IPS-18a (cell line): ENCODE data around the gene TRAF5.
"Not testable (repeated sequence)": the region's sequence is repeated elsewhere in the genome, so short reads cannot be mapped to it uniquely, and the experiment has no call there.

ENCODE experiments used
- H3K27ac ChIP-seq: one replicate; pipeline ENCODE4 v1.5.1; 2013; ENCODE audit warnings: low read length
- H3K27me3 ChIP-seq: one replicate; pipeline ENCODE4 v1.6.1; 2013; ENCODE audit warnings: mild to moderate bottlenecking, low read length; ENCODE audit not compliant: control insufficient read depth, insufficient read depth
- H3K36me3 ChIP-seq: one replicate; pipeline ENCODE4 v1.6.1; 2013; ENCODE audit warnings: low read depth, low read length; ENCODE audit not compliant: control insufficient read depth
- H3K4me1 ChIP-seq: one replicate; pipeline ENCODE4 v1.6.1; 2013; ENCODE audit warnings: low read depth, low read length; ENCODE audit not compliant: control insufficient read depth
- H3K4me3 ChIP-seq: one replicate; pipeline ENCODE4 v1.5.1; 2013; ENCODE audit warnings: low read length
- H3K9ac ChIP-seq: one replicate; pipeline ENCODE4 v1.6.1; 2013; ENCODE audit warnings: mild to moderate bottlenecking, low read length, moderate library complexity
- H3K9me3 ChIP-seq: one replicate; pipeline ENCODE4 v1.6.1; 2013; ENCODE audit warnings: low read depth, low read length; ENCODE audit not compliant: control insufficient read depth

Gene TRAF5

DNA sequence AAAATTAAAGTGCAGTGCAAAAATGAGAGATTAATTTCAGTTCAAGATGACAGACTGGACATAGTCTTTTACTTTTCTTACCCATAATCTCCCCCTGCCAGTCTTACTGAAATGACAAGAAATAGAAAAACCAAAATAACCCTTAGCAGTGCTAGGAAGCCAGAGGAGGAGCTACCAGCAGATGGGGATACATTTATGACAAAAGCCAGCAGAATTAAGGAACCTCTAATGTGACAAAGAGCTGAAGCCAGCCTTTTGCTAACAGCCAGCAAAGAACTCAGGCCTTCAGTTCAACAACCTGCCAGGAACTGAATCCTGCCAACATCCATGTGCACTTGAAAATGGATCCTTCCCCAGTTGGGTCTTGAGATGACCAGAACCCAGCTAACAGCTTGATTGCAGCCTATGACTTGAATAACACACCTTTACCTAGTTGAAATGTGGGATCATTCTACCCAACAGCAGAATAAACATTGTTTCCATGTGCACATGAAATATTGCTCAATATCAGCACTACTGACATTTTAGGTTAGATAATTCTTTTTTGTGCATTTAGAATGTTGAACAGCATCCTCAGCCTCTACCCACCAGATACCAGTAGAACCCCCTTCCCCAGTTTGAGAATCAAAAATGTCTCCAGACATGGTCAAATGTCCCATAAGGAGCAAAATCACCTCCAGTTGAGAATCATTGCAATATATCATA, 7.9 kb upstream of the TRAF5 start:
- no peak overlapping the region for H3K27ac ChIP-seq
- H3K36me3 ChIP-seq: peaks cover 12% of the 10 kb centered on the region
- H3K27me3 ChIP-seq: no peaks in the 10 kb centered on the region
- no peaks in the 10 kb centered on the region for H3K4me1 ChIP-seq
- no peak overlapping the region for H3K9ac ChIP-seq
- H3K9me3 ChIP-seq: no peaks in the 10 kb centered on the region
- no peak overlapping the region for H3K4me3 ChIP-seq

DNA sequence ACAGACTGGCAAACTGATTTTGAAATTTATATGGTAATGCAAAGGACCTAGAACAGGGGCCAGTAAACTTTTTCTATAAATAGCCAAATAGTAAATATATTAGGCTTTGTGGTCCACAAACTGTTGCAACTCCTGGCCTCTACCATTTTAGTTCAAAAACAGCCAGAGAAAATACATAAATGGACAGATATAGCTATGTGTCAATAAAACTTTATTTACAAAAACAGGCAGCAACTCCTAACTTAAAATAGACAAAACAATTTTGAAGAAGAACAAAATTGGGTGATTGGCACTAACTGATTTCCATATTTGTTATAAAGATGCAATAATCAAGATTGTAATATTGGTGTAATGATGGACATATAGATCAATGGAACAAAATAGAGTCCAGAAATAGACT, 6.7 kb upstream of the TRAF5 start:
- H3K4me1 ChIP-seq: no peaks in the 10 kb centered on the region
- no peaks in the 10 kb centered on the region for H3K27me3 ChIP-seq
- H3K36me3 ChIP-seq: peaks cover 1% of the 10 kb centered on the region
- no peak overlapping the region for H3K9ac ChIP-seq
- no peak overlapping the region for H3K4me3 ChIP-seq
- no peak overlapping the region for H3K27ac ChIP-seq
- H3K9me3 ChIP-seq: no peaks in the 10 kb centered on the region

DNA sequence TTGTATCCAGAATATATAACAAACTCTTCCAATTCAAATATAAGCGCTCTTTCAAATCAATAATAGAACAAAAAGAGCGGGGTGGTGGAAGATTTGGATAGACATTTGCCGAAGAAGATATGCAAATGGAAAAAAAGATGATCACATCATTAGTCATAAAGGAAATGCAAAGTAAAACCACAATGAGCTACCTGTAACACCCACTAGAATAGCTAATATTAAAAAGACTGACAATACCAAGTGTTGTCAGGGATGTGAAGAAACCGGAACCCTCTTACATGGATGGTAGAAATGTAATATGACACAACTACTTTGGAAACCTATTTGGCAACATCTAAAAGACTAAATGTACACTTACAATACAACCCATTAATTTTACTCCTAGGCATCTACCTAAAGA, 5.7 kb upstream of the TRAF5 start:
- no peaks in the 10 kb centered on the region for H3K36me3 ChIP-seq
- no peaks in the 10 kb centered on the region for H3K9me3 ChIP-seq
- H3K27ac ChIP-seq: no peak overlapping the region
- H3K4me3 ChIP-seq: no peak overlapping the region
- H3K27me3 ChIP-seq: peaks cover 5% of the 10 kb centered on the region
- H3K9ac ChIP-seq: no peak overlapping the region
- H3K4me1 ChIP-seq: no peaks in the 10 kb centered on the region

DNA sequence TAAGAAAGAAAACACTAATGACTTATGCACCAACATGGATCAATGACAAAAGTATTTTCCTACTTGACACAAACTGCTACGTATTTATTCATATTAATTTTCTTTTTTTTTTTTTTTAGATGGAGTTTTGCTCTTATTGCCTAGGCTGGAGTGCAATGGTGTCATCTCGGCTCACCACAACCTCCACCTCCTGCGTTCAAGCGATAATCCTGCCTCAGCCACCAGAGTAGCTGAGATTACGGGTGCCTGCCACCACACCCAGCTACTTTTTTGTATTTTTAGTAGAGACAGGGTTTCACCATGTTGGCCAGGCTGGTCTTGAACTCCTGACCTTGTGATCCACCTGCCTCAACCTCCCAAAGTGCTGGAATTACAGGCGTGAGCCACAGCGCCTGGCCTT, 5.0 kb upstream of the TRAF5 start:
- not testable (repeated sequence) for H3K4me3 ChIP-seq, H3K36me3 ChIP-seq, H3K27ac ChIP-seq, H3K9me3 ChIP-seq, H3K9ac ChIP-seq, H3K27me3 ChIP-seq, H3K4me1 ChIP-seq

DNA sequence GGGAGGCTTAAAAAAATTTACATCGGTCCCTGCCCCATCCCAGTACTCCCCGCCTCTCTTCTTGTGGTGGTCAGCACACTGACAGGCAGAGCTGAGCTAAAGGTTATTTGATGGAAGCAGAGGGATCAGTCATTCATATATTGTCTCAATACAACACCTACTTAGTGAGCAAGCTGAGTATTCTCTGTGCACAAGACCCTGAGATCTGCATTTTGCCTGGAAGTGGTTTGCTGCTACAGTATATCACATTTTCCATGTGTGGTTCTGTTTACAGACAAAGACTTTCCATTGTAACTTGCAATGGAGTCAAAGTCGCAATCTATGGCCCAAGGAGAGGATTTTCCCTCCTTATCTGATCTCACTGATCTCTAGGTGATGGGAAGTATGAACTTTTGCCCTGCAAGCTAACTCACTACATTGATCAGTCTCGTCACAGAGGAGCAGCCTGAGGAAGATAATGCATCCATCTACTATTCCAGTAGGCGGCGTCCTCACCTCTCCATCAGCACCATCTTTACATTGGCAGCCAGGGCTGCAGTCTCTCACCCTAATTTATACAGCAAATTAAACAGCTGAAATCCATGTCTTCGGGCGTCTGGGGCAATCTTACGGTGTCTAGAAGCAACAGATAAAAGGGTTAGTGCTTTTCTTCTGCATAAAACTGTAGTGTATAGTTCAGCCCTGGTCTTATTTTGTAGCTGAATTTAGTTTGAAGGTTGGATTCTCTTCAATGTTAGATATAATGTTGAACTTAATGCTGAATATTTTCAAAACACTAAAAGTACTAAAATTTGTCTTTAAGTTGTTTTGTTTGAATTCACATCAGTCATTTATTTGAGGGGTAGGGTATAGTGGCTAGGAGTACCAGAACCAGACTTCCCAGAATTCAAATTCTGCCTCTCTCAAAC, 3.2 kb upstream of the TRAF5 start:
- H3K9me3 ChIP-seq: no peaks in the 10 kb centered on the region
- H3K27me3 ChIP-seq: peaks cover 10% of the 10 kb centered on the region
- H3K4me3 ChIP-seq: no peak overlapping the region
- peaks cover 6% of the 10 kb centered on the region for H3K4me1 ChIP-seq
- H3K27ac ChIP-seq: no peak overlapping the region
- H3K9ac ChIP-seq: no peak overlapping the region
- no peaks in the 10 kb centered on the region for H3K36me3 ChIP-seq

DNA sequence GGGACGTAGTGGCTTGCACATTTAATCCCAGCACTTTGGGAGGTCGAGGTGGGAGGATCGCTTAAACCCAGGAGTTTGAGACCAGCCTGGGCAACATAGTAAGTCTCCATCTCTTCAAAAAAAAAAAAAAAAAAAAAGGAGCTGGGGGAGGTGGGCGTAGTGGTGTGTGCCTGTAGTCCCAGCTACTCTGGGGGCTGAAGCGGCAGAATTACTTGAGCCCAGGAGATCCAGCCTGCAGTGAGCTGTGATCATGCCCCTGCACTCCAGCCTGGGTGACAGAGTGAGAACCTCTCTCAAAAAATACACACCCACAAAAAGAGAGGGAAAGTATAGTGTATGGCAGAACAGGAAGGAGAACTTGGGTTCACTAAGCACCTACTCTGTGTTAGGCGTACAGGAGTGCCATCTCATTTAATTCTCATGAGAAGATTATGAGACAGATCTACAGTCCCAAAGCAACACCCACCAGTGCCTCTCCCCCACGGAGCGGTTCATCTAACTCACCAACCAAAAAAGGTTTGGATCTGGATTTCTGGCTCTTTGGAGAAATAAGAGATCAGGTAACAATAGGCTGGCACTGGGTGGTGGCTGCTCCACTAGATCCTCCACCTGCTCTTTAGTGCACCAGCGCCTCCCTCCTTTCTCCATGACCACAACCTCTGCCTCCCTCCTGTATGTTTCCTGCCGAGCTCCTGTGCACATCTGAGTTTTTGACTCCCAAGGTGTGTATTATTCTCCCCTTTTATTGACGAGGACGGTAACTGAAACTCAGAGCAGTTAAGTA, 1.4 kb upstream of the TRAF5 start:
- H3K4me3 ChIP-seq: no peak overlapping the region
- H3K27me3 ChIP-seq: peaks cover 10% of the 10 kb centered on the region
- H3K27ac ChIP-seq: no peak overlapping the region
- H3K9ac ChIP-seq: no peak overlapping the region
- H3K36me3 ChIP-seq: no peaks in the 10 kb centered on the region
- peaks cover 8% of the 10 kb centered on the region for H3K4me1 ChIP-seq
- H3K9me3 ChIP-seq: no peaks in the 10 kb centered on the region

DNA sequence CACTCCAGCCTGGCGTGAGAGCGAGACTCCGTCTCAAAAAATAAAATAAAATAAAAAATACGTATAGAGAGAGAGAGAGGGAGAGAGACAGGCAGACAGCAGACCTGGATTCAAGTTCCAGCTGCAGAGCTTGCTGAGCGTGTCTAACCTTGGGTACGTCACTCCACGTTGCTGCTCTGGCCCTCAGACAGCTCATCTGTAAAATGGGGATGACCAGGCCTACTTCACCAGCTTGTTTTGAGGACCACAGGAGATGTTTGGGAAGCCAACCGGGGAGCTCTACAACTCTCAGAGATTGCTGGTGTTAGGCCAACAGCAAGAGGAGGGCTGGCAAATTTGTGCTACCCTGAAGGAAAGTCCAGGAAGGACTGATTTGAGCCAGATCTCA, 499 bp upstream of the TRAF5 start:
- H3K9me3 ChIP-seq: no peaks in the 10 kb centered on the region
- H3K9ac ChIP-seq: no peak overlapping the region
- H3K4me3 ChIP-seq: peak overlapping the region; percentile 56
- peaks cover 10% of the 10 kb centered on the region for H3K27me3 ChIP-seq
- H3K36me3 ChIP-seq: no peaks in the 10 kb centered on the region
- H3K4me1 ChIP-seq: peaks cover 18% of the 10 kb centered on the region
- H3K27ac ChIP-seq: no peak overlapping the region

DNA sequence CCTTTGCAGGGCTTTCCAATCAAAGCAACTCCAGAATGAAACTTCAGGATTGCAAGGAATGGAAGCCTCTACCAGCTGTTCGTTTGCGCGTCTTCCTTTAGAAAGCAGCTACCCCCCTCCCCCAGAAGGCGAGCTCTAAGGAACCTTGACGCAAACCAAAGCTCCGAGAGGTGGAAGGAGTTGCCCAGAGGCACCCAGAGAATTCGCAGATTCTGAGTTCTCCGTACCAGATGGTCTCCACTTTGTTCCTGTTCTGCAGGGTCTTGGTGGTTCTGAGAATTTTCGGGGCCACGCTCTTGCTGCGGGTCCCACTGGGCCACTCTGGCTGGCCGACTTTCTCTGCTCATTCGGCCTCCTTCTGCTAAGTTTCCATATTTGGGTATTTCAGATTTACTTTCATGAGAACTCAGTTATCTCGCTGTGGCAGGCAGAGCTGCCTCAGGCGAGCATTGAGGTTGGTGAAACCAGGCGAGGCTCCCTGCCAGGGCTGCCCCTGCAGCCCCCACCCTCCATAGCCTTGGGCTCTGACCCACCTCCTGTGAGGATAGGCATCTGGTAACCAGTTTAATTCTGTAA, 801 bp downstream of the TRAF5 start:
- Histone ChIP-seq H3K36me3 (no peaks in the 10 kb centered on the region), H3K27me3 (peaks cover 10% of the 10 kb centered on the region), H3K9me3 (no peaks in the 10 kb centered on the region), H3K27ac (no peak overlapping the region), H3K4me1 (peaks cover 20% of the 10 kb centered on the region), H3K4me3 (peak overlapping the region; percentile 75), H3K9ac (peak overlapping the region; percentile 38)

DNA sequence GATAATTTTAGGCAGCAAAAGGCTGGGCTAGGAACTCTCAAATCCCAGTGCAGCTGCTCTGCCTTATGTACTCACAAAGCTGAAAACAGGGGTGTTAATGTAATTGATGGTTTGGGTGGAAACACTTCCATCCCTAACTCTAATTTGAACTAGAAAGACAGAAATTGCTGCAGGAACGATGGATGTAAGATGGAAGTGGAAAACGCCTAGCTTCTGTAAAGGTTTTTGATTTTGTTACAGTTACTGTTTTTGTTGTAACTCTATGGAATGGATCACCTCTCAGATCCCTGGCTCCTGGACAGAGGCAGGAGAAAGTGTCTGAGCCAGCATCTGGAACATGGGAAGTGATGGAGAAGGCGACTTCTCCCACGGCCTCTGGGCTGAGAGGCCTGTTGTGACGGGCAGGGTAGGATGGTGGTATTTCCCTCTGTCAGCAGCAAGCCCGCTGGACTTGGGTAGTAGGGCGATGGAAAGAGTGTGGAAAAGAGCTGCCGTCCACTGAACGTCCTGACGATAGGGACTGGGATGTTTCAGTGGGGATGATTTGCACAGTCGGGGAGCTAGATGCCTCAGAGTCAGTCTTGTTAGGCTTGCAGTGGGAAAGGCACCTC, 1.6 kb downstream of the TRAF5 start:
- peaks cover 10% of the 10 kb centered on the region for H3K27me3 ChIP-seq
- H3K27ac ChIP-seq: no peak overlapping the region
- no peaks in the 10 kb centered on the region for H3K9me3 ChIP-seq
- H3K4me1 ChIP-seq: peaks cover 20% of the 10 kb centered on the region
- no peaks in the 10 kb centered on the region for H3K36me3 ChIP-seq
- H3K4me3 ChIP-seq: peak overlapping the region; percentile 75
- H3K9ac ChIP-seq: no peak overlapping the region

DNA sequence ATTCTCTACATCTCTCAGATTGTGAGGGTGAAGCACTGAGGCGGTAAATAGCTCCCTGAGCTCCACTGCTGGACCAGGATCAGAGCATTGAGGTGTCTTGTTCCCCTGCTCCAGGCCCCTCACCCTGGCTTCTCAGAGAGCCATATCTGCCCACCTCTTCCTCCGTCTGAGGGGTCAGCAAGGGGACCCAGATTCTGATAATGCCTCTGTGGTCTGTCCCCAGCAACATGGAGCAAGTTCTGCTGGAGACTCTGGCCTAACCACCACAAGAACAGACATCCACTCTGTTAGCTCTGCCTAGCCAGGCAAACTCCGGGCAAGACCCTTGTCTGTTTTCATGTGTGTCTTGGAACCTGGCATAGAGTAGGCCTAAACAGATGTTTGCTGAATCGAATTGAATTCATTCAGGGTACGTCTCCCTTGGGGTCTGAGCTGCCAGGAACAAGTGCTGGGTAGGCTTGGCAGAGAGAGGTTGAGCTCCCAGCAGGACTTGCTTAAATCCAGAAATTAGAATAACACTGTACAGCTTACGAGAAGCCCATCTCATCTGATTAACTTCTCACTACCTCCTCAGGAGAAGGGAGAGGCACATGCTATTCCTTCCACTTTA, 2.3 kb downstream of the TRAF5 start:
- H3K27me3 ChIP-seq: peaks cover 10% of the 10 kb centered on the region
- H3K4me1 ChIP-seq: peaks cover 20% of the 10 kb centered on the region
- H3K9ac ChIP-seq: no peak overlapping the region
- H3K9me3 ChIP-seq: no peaks in the 10 kb centered on the region
- H3K27ac ChIP-seq: no peak overlapping the region
- H3K36me3 ChIP-seq: no peaks in the 10 kb centered on the region
- H3K4me3 ChIP-seq: no peak overlapping the region
